ACC112 (cell line): ENCODE results near the gene EPHA10.
A peak's percentile ranks its signal among the peaks of the same experiment; 100 is the strongest.
"Not testable (repeated sequence)": the region's sequence is repeated elsewhere in the genome, so short reads cannot be mapped to it uniquely, and the experiment has no call there.

Source experiments
- H2AFZ ChIP-seq: fragments of 200-600 bp; sonication (generic); one replicate; pipeline ENCODE4 v1.6.0; 2017; ENCODE audit warnings: antibody characterized with exemption, low read length; ENCODE audit not compliant: unreplicated experiment
- H3K27ac ChIP-seq: fragments of 200-600 bp; sonication (generic); 2 replicates; pipeline ENCODE4 v1.5.1; 2014; ENCODE audit warnings: low read depth, mild to moderate bottlenecking, antibody characterized with exemption, low read length, moderate library complexity
- H3K27me3 ChIP-seq: fragments of 200-600 bp; sonication (generic); 2 replicates; pipeline ENCODE4 v1.6.1; 2014; ENCODE audit warnings: mild to moderate bottlenecking, antibody characterized with exemption, low read length, moderate library complexity, mixed read lengths; ENCODE audit not compliant: insufficient read depth
- H3K36me3 ChIP-seq: fragments of 200-600 bp; sonication (generic); 2 replicates; pipeline ENCODE4 v1.6.1; 2016; ENCODE audit warnings: mild to moderate bottlenecking, antibody characterized with exemption, low read length, moderate library complexity, mixed read lengths; ENCODE audit not compliant: insufficient read depth
- H3K4me1 ChIP-seq: fragments of 200-600 bp; sonication (generic); one replicate; pipeline ENCODE4 v1.6.1; 2016; ENCODE audit warnings: low read length, mixed read lengths; ENCODE audit not compliant: insufficient read depth, unreplicated experiment, control insufficient read depth
- H3K4me3 ChIP-seq: fragments of 200-600 bp; sonication (generic); 2 replicates; pipeline ENCODE4 v1.5.1; 2014; ENCODE audit warnings: mild to moderate bottlenecking, low read depth, low read length
- H3K79me2 ChIP-seq: fragments of 200-600 bp; sonication (generic); one replicate; pipeline ENCODE4 v1.6.0; 2016; ENCODE audit warnings: low read length; ENCODE audit not compliant: control insufficient read depth, unreplicated experiment, insufficient read depth

Gene EPHA10

DNA sequence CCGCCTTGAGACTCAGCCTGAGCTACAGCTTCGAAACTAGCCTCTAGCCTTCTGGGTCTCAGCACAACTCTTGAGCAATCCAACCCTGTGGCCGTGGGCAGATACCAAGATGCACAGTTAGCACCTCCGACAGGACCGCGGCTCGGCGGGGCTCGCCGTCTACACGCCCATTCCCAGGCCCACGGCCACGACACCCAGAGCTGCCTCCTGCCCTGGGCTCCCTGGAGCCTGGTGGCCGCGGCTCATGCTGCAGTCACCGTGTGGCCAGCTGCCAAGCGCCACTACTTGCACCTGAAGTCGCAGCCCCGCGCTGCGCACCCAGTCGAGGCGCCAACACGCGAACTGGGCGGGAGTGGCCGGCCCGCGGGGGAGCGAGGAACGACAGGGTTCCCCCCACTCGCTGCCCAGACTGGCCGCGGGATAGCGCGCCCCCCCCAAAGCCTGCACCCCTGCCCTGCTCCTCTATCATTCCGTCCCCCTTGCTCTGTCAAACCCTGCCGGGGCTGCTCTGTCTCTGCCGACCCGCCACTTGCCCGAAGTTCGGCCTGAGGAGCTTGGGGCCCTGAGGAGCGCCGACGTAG lies 73.3 kb downstream of the EPHA10 start:
- Histone ChIP-seq H3K4me1 (peaks cover 14% of the 10 kb centered on the region), H3K27me3 (no peaks in the 10 kb centered on the region), H2AFZ (peak overlapping the region; percentile 95), H3K36me3 (peaks cover 16% of the 10 kb centered on the region; the same call in 1 of the 2 replicates), H3K4me3 (peak overlapping the region; percentile 83), H3K27ac (no peak overlapping the region), H3K79me2 (peaks cover 63% of the 10 kb centered on the region)

DNA sequence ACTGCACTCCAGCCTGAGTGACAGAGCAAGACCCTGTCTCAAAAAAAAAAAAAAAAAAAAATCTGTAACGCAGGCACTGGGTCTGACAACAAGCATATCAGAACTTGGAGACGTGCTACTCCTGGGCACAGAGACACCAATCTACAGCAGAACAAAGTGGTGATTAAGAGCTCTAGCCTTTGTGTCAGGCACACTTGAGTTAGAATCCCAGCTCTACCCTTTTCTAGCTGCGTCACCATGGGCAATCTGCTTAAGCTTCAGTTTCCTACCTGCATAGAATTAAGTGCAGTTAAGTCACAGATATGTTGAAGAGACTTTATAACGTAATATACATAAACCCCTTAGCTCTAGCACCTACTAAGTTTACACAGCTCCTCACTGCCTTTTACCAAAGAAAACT lies 76.0 kb downstream of the EPHA10 start:
- peak overlapping the region; percentile 83 for H3K4me3 ChIP-seq
- no peak overlapping the region for H3K27ac ChIP-seq

DNA sequence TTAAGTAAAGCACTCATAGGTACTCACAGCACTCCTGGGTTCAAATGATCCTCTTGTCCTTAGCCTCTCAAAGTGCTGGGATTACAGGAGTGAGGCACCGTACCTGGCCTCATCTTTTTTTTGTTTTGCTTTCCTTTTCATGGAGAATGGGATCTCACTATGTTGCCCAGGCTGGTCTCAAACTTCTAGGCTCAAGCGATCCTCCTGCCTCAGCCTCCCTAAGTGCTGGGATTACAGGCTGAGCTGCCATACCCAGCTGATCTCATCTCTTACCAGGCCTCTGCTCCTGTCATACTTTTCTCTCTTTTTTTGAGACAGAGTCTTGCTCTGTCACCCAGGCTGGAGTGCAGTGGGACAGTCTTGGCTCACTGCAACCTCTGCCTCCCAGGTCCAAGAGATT lies 77.2 kb downstream of the EPHA10 start:
- H3K36me3 ChIP-seq, H3K4me3 ChIP-seq, H3K27ac ChIP-seq, H2AFZ ChIP-seq, H3K27me3 ChIP-seq: not testable (repeated sequence)
- H3K4me1 ChIP-seq: peaks cover 14% of the 10 kb centered on the region
- H3K79me2 ChIP-seq: peaks cover 31% of the 10 kb centered on the region

More for the DNA sequence above, 76.0 kb downstream of the EPHA10 start:
- Histone ChIP-seq H3K27me3 (no peaks in the 10 kb centered on the region), H3K79me2 (peaks cover 42% of the 10 kb centered on the region), H3K36me3 (no peaks in the 10 kb centered on the region), H3K4me1 (peaks cover 14% of the 10 kb centered on the region), H2AFZ (no peak overlapping the region)

DNA sequence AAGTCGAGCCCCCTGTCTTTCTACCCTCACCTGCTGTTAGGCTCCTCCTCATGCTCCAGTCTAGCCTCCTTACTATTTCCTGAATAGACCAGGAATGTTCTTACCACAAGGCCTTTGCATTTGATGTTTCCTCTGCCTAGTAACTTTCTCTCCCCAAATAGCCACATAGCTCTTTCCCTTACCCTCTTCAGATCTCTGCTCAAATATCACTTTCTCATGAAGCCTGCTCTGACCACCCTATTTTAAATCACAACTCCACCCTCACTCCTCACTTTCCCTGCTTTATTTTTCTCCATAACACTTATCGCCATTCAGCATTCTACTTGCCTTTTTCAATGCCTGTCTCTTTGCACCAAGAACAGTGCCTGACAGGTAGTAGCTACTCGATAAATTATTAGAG lies 79.2 kb downstream of the EPHA10 start:
- Histone ChIP-seq H3K4me3 (no peak overlapping the region), H3K4me1 (peaks cover 9% of the 10 kb centered on the region), H3K79me2 (peaks cover 22% of the 10 kb centered on the region), H3K27ac (no peak overlapping the region), H3K27me3 (no peaks in the 10 kb centered on the region), H3K36me3 (0 out of 2 replicates have a peak, but pooled peaks cover 6% of the 10 kb centered on the region), H2AFZ (no peak overlapping the region)

DNA sequence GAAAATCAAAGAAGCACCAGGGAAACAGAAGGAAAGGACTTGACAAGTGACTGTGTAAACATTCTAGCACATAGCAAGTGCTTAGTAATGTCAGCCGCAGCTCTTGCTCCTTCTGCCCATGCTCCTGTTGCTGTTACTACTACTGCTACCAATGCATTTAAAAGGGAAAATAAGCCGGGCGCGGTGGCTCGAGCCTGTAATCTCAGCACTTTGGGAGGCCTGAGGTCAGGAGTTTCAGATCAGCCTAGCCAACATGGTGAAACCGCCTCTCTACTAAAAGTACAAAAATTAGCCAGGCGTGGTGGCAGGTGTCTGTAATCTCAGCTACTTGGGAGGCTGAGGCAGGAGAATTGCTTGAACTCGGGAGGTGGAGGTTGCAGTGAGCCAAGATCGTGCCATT lies 80.7 kb downstream of the EPHA10 start:
- H3K27ac ChIP-seq, H3K27me3 ChIP-seq, H2AFZ ChIP-seq, H3K36me3 ChIP-seq, H3K4me3 ChIP-seq, H3K4me1 ChIP-seq: not testable (repeated sequence)
- peaks cover 14% of the 10 kb centered on the region for H3K79me2 ChIP-seq

DNA sequence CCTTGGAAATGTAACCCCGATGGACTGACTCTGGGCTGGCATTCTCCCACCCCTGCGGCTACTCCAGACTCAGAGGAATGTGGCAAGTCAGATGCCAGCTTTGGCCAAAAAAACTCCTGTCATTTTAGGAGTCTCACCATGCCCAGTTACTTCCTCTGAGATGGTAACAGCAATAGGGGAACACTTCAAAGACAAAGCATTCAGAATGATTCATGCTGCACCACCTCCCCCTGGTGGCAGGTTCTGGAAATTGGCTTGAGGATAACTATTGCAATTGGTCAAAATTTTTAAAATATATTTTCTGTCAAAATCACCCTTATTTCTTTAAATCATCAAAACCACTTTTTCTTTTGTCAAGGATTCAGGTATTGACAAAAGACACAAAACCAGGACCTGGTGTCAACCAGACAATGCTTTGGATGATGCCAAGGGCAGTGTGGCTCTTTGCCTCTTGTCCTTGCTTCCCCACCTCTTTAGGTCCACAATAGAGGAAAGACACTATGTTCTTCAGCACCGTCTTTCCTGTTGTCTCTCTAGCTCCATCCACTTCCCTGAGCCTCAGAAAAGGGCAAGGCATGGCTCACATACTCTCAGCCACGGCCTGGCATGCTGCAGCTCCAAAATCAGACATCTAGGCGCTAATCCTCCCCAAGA lies 82.5 kb downstream of the EPHA10 start:
- H2AFZ ChIP-seq: no peak overlapping the region
- H3K36me3 ChIP-seq: 0 out of 2 replicates have a peak, but pooled peaks cover 6% of the 10 kb centered on the region
- H3K27me3 ChIP-seq: no peaks in the 10 kb centered on the region
- H3K4me3 ChIP-seq: no peak overlapping the region
- no peaks in the 10 kb centered on the region for H3K79me2 ChIP-seq
- no peaks in the 10 kb centered on the region for H3K4me1 ChIP-seq
- no peak overlapping the region for H3K27ac ChIP-seq

DNA sequence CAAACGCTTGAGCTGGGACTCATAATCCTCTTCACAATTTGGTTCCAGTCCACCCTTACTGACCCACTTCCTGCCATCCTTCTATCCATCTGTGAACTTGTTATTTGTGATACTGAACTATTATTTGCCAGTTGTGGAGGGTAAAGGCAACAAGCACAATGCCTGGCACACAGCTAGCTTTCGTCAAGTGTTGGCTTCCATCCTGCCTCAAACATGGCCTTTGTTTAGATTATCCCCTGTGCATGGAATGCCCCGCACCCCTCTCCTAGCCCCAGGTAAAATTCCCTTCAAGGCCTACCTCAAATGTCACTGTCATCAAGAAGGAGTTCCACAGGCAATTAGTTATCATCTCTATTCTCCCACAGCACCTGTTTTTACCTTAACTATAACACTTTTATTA lies 84.0 kb downstream of the EPHA10 start:
- no peaks in the 10 kb centered on the region for H3K4me1 ChIP-seq
- no peak overlapping the region for H3K27ac ChIP-seq
- no peaks in the 10 kb centered on the region for H3K79me2 ChIP-seq
- no peaks in the 10 kb centered on the region for H3K27me3 ChIP-seq
- H3K36me3 ChIP-seq: 0 out of 2 replicates have a peak, but pooled peaks cover 6% of the 10 kb centered on the region
- H2AFZ ChIP-seq: no peak overlapping the region
- H3K4me3 ChIP-seq: no peak overlapping the region

DNA sequence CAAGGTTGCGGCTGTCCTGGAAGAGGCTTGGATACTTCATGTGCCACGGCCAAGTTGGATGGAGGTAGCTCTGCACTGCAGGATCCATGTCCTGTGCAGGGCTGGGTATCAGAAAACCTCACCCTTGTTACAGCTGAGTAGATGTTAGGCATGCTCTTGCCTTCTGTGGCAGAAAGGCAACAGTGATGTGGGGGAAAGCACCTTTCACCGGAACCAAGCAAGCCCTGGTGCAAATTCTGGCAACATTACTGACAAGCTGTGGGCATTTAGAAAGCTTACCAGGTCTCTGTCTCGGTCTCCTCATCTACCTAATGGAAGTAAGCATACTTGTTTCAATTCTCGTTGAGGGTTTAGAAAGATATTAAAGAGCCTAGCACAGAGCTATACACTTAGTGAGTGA lies 87.1 kb downstream of the EPHA10 start:
- Histone ChIP-seq H3K36me3 (no peaks in the 10 kb centered on the region), H3K27me3 (peaks cover 3% of the 10 kb centered on the region), H2AFZ (no peak overlapping the region), H3K4me1 (no peaks in the 10 kb centered on the region), H3K4me3 (no peak overlapping the region), H3K79me2 (no peaks in the 10 kb centered on the region), H3K27ac (no peak overlapping the region)

DNA sequence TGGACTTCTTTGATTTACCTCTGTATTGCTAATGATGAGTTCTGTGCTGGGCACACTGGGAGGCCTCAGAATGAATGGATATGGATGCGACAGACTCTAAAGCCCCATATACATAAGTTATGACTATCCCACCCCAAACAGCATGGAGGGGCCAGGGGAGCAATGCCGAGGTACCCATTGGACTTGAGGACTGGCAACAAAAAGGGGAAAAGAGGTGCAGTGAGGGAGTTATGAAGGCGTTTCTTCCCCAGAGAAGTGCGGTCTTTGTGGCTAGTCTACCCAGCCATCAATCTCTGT lies 87.8 kb downstream of the EPHA10 start:
- Histone ChIP-seq H3K4me3 (no peak overlapping the region), H3K79me2 (no peaks in the 10 kb centered on the region), H3K27ac (no peak overlapping the region), H3K36me3 (no peaks in the 10 kb centered on the region), H2AFZ (no peak overlapping the region), H3K4me1 (no peaks in the 10 kb centered on the region), H3K27me3 (peaks cover 11% of the 10 kb centered on the region)

DNA sequence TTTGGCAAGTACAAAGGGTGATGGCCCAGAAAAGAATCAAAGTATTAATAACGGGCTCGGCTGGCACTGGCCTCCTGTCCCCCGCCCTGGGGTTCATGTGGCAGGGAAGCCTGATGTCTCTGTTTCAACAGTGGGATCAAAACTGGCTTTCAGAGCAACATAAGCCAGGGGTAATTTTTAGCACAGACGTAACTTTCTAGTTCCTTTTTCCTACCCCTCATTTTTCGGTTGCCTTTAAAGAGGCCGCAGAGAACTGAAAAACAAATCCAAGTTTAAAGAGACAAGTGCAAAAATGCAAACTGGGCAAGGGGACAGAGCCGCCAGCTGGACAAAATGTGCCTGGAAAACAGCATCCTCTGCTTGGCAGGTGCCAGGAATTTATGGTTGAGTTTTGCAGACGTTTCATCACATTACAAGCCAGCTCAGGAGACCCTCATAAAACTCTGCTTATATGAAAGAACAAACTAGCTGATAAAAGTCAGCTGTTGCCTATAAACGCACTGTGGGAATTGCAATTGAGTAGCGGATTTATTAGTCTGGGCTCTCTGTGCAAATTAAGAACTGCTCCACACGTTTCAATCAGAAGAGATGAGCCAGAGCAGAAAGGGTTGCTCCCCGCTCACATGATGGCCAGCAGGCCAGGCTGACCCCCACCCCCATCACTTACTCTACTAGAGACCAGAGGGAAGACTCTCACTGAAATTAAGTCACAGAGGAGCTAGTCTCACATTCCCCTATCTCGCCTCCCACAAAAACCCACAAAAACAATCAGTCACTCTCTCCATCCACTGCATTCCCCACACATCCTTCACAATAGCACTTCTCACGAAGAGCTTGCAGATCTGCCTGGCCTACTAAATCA lies 88.4 kb downstream of the EPHA10 start:
- H3K27ac ChIP-seq: no peak overlapping the region

DNA sequence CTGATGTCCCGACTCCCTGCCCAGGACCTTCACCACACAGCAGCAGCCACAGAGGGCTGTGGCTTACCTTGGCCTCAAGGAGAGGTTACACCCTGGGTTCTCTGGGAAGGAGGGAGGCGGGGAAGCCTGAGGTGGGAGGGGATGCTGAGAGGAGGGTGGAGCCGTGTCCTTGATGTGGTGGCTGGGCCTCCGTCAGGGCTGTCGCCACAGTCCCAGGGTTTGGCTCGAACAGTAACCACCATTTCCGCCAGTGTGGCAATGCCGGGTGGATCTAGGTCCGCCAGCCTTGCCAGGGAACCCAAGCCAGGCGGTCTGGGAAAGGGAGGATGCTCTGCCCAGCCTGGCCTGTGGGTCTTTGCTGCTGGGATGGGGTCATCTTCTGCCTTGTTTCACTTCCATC lies 91.0 kb downstream of the EPHA10 start:
- Histone ChIP-seq H2AFZ (no peak overlapping the region), H3K4me3 (no peak overlapping the region), H3K27ac (no peak overlapping the region), H3K79me2 (no peaks in the 10 kb centered on the region), H3K36me3 (no peaks in the 10 kb centered on the region), H3K4me1 (no peaks in the 10 kb centered on the region), H3K27me3 (peaks cover 37% of the 10 kb centered on the region)

More for the DNA sequence above, 88.4 kb downstream of the EPHA10 start:
- Histone ChIP-seq H3K79me2 (no peaks in the 10 kb centered on the region), H3K4me3 (no peak overlapping the region), H3K36me3 (no peaks in the 10 kb centered on the region), H3K27me3 (peaks cover 16% of the 10 kb centered on the region), H2AFZ (no peak overlapping the region), H3K4me1 (no peaks in the 10 kb centered on the region)
